ENCODE results near the gene FUS. TPM values are rescaled to one million over a fixed set of nuclear protein-coding genes. Genes with fewer than 3 reads are reported as not detected.

The FUS gene
- total and polyA plus RNA-seq, 2 donors (not counting 3 experiments of a cell fraction or from before 2014, with no cell fraction given), result 307 to 569 TPM

- Histone ChIP-seq H3K4me1 (ENCODE audit: control insufficient read depth, extremely low read depth, insufficient read depth, low read length) (peaks cover 11% of the 10 kb centered on the region), H3K4me3 (replicated peaks in 1 of 3; ENCODE audit: insufficient read depth in 1 of 3, low read depth in 1 of 3, low read length in 3 of 3) (no peak overlapping the region), H3K4me2 (ENCODE audit: insufficient read depth, low read length) (no peak overlapping the region), H3K27me3 (ENCODE audit: control insufficient read depth in 2 of 2, insufficient read depth in 2 of 2, low read length in 2 of 2) (no peaks in the 10 kb centered on the region), H3K36me3 (ENCODE audit: control insufficient read depth in 2 of 2, extremely low read depth in 1 of 2, insufficient read depth in 2 of 2, low read length in 2 of 2) (peaks cover 75 to 80% of the 10 kb centered on the region in 2 experiments), H2AFZ (ENCODE audit: low read depth, low read length) (no peak overlapping the region), H3K79me2 (ENCODE audit: control insufficient read depth, insufficient read depth, low read length) (peaks cover 86% of the 10 kb centered on the region), H3K9ac (replicated peaks; ENCODE audit: extremely low read depth, insufficient read depth, low read length) (no peak overlapping the region), H3K9me1 (replicated peaks; ENCODE audit: control insufficient read depth, extremely low read depth, insufficient read depth, low read length) (no peaks in the 10 kb centered on the region), H4K20me1 (replicated peaks; ENCODE audit: control insufficient read depth, extremely low read depth, insufficient read depth, low read length) (peaks cover 18% of the 10 kb centered on the region), H3K27ac (ENCODE audit: insufficient read depth, low read depth, low read length) (no peak overlapping the region), H3K9me3 (replicated peaks; ENCODE audit: control insufficient read depth, insufficient read depth, low read length) (no peaks in the 10 kb centered on the region)
- CTCF ChIA-PET, result no interaction called here
- intact Hi-C loops (cut with micrococcal nuclease), result no loop called here
- POLR2A ChIA-PET, result no interaction called here
- DNase-seq (ENCODE audit: low read depth, low spot score), result no peak
- dilution Hi-C loops (cut with MboI; ENCODE audit: extremely low pct_ligation_motif_present, low sequenced_read_pairs), result no loop called here
- FAIRE-seq, result no peak
- no peak for TF ChIP-seq MYC (IDR thresholded peaks at IDR 0.05; ENCODE audit: low read depth, low read length)
- no peak for TF ChIP-seq EZH2 (IDR thresholded peaks at IDR 0.05; ENCODE audit: borderline replicate concordance, low read depth, low read length, severe bottlenecking)
- no TSS peak for BruUV-seq (replicated peaks)
These were observed 7.2 kb downstream of the FUS start for GRCh38 chr16:31186930-31187807.

GRCh38 chr16:31187808-31188189, 7.9 kb downstream of the FUS start:
- POLR2A ChIA-PET, result no interaction called here
- Histone ChIP-seq H3K79me2 (ENCODE audit: control insufficient read depth, insufficient read depth, low read length) (peaks cover 80% of the 10 kb centered on the region), H3K27me3 (ENCODE audit: control insufficient read depth in 2 of 2, insufficient read depth in 2 of 2, low read length in 2 of 2) (no peaks in the 10 kb centered on the region), H3K27ac (ENCODE audit: insufficient read depth, low read depth, low read length) (no peak overlapping the region), H3K4me2 (ENCODE audit: insufficient read depth, low read length) (no peak overlapping the region), H3K4me3 (replicated peaks in 1 of 3; ENCODE audit: insufficient read depth in 1 of 3, low read depth in 1 of 3, low read length in 3 of 3) (no peak overlapping the region), H3K36me3 (ENCODE audit: control insufficient read depth in 2 of 2, extremely low read depth in 1 of 2, insufficient read depth in 2 of 2, low read length in 2 of 2) (peaks cover 76% of the 10 kb centered on the region in 2 experiments), H3K9me3 (replicated peaks; ENCODE audit: control insufficient read depth, insufficient read depth, low read length) (no peaks in the 10 kb centered on the region), H4K20me1 (replicated peaks; ENCODE audit: control insufficient read depth, extremely low read depth, insufficient read depth, low read length) (peaks cover 18% of the 10 kb centered on the region), H3K9me1 (replicated peaks; ENCODE audit: control insufficient read depth, extremely low read depth, insufficient read depth, low read length) (no peaks in the 10 kb centered on the region), H2AFZ (ENCODE audit: low read depth, low read length) (no peak overlapping the region), H3K4me1 (ENCODE audit: control insufficient read depth, extremely low read depth, insufficient read depth, low read length) (peaks cover 5% of the 10 kb centered on the region), H3K9ac (replicated peaks; ENCODE audit: extremely low read depth, insufficient read depth, low read length) (no peak overlapping the region)
- no TSS peak for BruUV-seq (replicated peaks)
- intact Hi-C loops (cut with micrococcal nuclease) (no loop called here), dilution Hi-C loops (cut with MboI; ENCODE audit: extremely low pct_ligation_motif_present, low sequenced_read_pairs) (no loop called here)
- CTCF ChIA-PET, result no interaction called here
- DNase-seq (ENCODE audit: low read depth, low spot score), result no peak
- TF ChIP-seq GATA2 (IDR thresholded peaks at IDR 0.05; ENCODE audit: insufficient read depth, insufficient read length, low read depth, low read length), result no peak
- peak; percentile 27 for TF ChIP-seq POLR2A (IDR thresholded peaks at IDR 0.05; ENCODE audit: low read depth, low read length)
- FAIRE-seq, result no peak
